Measurements from ENCODE around the gene ZNF576.
A peak's percentile ranks its signal among the peaks of the same experiment; 100 is the strongest.
"Not testable (repeated sequence)": the region's sequence is repeated elsewhere in the genome, so short reads cannot be mapped to it uniquely, and the experiment has no call there.

The ZNF576 gene

DNA sequence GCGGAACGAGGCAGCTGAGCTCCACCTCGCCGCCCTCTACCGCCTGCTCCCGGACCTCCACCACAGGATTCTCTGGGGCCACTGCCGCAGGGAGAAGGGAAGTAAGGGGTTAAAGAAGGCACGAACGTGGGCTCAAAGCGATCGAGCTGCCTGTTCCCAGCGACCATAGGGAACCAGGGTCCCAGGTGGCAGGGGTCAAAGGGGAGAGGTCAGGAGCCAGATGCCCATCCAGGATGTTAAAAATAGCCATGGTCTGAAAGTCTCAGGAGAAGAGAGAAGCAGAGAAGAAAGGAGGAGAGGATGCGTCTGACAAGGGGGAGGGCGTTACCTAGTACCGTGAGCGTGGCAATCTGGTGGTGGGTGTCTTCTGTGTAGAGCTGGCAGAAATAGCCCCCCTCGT lies 30.4 kb downstream of the ZNF576 start:
- no peak for DNase-seq (ENCODE audit: low spot score)

GRCh38 chr19:43628646-43629326 lies 32.4 kb downstream of the ZNF576 start:
- DNase-seq (ENCODE audit: low spot score): no peak

DNA sequence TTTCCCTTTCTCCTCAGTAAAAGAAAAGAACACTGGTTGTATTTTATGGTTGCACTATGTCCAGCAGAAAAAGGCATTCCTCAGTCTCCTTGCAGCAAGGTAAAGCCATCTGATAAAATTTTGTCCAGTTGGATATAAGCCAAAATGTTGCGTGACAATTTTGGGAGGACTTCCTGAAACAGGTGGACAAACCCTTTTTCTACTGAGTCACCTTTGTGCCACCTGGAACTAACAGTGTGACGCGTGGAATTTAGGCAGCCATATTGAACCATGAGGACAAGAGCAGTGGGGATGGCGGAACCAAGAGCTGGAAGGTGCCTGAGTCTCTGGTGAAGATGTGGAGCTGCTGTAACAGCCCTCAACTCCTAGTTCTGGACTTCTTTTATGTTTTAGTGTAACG lies 35.1 kb downstream of the ZNF576 start:
- DNase-seq (ENCODE audit: low spot score): no peak

DNA sequence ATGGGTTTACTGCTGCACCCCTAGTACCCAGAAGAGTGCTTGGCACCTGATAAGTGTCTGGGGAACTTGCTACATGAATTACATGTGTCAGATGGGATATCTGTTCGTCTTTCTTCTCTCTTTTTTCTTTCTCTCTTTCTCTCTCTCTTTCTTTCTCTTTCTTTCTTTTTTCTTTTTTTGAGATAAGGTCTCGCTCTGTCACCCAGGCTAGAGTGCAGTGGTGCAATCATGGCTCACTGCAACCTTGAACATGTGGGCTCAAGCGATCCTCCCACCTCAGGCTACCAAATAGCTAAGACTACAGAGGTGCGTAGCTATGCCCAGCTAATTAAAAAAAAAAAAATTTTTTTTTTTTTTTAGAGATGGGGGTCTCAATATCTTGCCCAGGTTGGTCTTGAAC lies 37.1 kb downstream of the ZNF576 start:
- DNase-seq (ENCODE audit: low spot score): no peak

DNA sequence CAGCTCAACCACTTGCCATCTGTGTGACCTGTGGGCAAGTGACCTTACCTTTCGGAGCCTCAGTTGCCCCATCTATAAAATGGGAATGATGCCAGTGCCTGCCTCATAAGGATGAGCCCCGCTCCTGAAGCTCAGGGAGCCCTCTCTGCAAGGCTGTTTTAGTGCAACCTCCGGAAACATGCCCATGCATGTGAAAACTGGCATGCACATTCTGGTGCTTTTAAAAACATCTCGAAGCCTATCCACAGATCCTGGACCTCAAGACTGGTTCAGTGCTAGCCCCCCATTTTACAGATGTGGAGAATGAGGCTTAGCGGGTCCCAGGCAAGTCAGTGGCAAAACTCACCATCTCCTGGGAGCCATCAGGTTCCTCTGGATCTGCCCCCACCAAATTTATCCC lies 37.7 kb downstream of the ZNF576 start:
- DNase-seq (ENCODE audit: low spot score): no peak

- DNase-seq (ENCODE audit: low spot score): no peak
Observed at GRCh38 chr19:43634506-43634871, 38.1 kb downstream of the ZNF576 start.

DNA sequence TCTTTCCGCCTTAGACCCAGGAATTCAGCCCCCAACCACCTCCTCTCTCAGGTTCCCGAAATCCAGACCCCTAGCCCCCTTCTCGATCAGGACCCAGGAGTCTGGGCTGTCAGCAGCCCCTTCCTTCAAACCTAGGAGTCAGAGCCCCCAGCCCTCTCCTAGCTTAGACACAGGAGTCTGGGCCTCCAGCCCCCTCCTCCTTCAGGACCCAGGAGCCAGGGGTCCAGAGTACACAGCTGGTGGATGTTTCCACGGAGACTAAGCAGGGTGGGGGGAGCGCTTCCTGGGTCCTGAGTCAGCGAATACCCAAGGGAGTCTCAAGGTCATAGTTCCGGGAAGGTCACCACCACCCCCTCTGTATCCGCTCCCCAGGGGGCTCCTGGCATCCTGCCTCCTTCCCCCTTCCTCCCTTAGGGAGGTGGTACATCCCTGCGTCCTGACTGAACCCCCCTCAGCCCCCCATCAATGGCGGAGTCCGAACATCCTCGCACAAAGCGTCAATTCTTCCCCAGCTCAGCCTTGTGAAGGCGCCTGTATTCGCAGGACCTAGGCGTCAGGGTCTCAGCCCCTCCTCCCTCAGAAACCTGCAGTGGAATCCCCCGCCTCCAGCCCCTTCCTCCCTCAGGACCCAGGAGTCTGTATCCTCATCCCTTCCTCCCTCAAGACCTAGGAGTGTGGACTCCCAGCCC lies 38.6 kb downstream of the ZNF576 start:
- peak; percentile 77 for DNase-seq (ENCODE audit: low spot score)

- not testable (repeated sequence) for DNase-seq (ENCODE audit: low spot score)
Observed at GRCh38 chr19:43635561-43635940, 39.2 kb downstream of the ZNF576 start.

GRCh38 chr19:43636121-43636683 lies 39.8 kb downstream of the ZNF576 start:
- DNase-seq (ENCODE audit: low spot score): peak; percentile 55

- DNase-seq (ENCODE audit: low spot score): no peak
Observed at GRCh38 chr19:43638214-43638994, 42.0 kb downstream of the ZNF576 start.

- no peak for DNase-seq (ENCODE audit: low spot score)
Observed at GRCh38 chr19:43638995-43639518, 42.7 kb downstream of the ZNF576 start.

- peak; percentile 74 for DNase-seq (ENCODE audit: low spot score)
Observed at GRCh38 chr19:43639519-43640423, 43.4 kb downstream of the ZNF576 start, which contains the start of gene CADM4. Gene CADM4, minus strand, starts transcription at chr19:43639850. Its CDS starts 60 bp downstream, at chr19:43639790.

- DNase-seq (ENCODE audit: low spot score): no peak
Observed at GRCh38 chr19:43640424-43640757, 44.0 kb downstream of the ZNF576 start.

DNA sequence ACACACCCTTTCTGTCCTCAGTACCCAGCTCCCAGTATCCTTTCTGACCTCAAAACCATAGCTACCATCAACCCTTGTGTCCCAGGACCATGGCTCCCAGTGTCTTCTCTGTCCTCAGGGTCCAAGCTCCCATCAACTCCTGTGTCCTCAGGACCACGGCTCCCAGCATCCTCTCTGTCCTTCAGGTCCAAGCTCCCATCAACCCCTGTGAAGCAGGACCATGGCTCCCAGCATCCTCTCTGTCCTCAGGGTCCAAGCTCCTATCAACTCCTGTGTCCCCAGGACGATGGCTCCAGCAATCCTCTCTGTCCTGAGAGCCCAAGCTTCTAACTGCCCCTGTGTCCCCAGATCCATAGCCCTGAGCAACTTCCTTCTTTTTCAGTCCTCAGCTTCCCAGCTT lies 44.9 kb downstream of the ZNF576 start:
- DNase-seq (ENCODE audit: low spot score): no peak

DNA sequence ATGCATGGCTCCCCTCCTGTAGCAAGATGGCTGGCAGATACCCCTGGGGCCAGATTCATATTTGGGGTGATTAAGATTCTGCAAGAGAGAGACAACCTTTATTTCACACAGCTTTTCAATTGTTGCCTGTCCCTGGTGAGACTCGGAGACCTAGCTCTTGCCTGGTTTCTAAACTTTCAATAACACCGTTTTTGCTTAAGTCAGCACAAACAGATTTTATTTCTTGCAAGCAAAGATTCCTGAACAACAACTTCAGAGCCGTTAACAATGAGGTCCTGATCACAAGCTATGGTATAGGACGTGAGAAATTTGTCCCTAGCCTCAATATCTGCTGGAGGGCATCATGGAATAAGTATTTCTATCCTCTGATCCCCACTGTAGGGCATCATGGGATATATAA lies 46.1 kb downstream of the ZNF576 start:
- DNase-seq (ENCODE audit: low spot score): no peak

- no peak for DNase-seq (ENCODE audit: low spot score)
Observed at GRCh38 chr19:43643326-43643725, 46.9 kb downstream of the ZNF576 start.

- no peak for DNase-seq (ENCODE audit: low spot score)
Observed at GRCh38 chr19:43644181-43644580, 47.8 kb downstream of the ZNF576 start.

DNA sequence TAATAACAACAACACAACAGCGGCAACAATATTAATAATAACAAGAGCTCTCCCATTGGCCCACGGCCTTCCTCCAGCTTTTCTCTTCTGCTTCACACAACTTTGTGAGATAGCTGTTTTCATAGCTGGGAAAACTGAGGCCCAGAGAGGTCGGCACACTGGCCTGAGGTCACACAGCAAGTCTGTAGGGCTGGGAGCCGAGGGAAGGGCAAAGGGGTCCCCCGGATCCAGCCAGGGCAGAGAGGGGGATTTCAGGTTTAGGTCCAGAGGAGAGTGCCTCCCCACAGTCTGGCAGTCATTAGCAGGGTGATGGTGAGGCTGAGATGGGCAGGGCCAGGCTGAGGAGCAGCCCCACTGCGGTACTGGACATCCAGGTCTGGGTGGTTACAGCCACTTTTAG lies 52.2 kb downstream of the ZNF576 start:
- DNase-seq (ENCODE audit: low spot score): no peak

DNA sequence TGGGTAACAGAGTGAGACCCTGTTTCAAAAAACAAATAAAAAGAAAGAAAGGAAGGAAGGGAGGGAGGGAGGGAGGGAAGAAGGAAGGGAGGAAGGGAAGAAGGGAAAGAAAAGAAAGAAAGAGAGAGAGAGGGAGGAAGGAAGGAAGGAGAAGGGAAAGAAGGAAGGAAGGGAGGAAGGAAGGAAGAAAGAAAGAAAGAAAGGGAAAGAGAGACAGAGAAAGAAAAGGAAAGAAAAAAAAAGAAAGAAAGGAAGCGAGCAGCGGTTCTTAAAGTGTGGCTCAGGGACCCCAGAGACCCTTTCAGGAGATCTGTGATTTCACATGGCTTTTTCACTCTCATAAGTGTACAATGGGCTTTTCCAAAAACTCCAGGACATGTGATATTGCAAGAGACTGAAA lies 53.1 kb downstream of the ZNF576 start:
- no peak for DNase-seq (ENCODE audit: low spot score)

DNA sequence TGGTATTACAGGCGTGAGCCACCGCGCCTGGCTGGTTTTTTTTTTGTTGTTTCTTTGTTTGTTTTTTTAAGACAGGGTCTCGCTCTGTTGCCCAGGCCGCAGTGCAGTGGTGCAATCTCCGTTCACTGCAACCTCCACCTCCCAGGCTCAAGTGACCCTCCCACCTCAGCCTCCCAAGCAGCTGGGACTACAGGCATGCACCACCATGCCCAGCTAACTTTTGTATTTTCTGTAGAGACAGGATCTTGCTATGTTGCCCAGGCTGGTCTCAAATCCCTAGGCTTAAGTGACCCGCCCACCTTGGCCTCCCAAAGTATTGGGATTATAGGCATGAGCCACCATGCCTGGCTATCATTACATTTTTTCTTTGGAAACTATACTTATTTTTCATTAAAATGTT lies 53.9 kb downstream of the ZNF576 start:
- not testable (repeated sequence) for DNase-seq (ENCODE audit: low spot score)

Data from ecto neural progenitor cell (in vitro differentiated cells).